Hair follicle dermal papilla cell (primary cell): ENCODE results near the gene WDR1. TPM values are rescaled to one million over a fixed set of nuclear protein-coding genes. Genes with fewer than 3 reads are reported as not detected.
A peak's percentile ranks its signal among the peaks of the same experiment; 100 is the strongest.

Experiments
- small RNA-seq: library from RNA; depleted of rRNA; stranded (forward); fragments of <200 nt; gene quantifications from one replicate; pipeline ENCODE3, GENCODE V24; 2012
- total RNA-seq: library from RNA; depleted of rRNA; stranded (reverse); fragments of >200 nt; gene quantifications from 2 replicates; pipeline ENCODE4 v1.2.3, GENCODE V29; 2012

WDR1 gene, protein sequence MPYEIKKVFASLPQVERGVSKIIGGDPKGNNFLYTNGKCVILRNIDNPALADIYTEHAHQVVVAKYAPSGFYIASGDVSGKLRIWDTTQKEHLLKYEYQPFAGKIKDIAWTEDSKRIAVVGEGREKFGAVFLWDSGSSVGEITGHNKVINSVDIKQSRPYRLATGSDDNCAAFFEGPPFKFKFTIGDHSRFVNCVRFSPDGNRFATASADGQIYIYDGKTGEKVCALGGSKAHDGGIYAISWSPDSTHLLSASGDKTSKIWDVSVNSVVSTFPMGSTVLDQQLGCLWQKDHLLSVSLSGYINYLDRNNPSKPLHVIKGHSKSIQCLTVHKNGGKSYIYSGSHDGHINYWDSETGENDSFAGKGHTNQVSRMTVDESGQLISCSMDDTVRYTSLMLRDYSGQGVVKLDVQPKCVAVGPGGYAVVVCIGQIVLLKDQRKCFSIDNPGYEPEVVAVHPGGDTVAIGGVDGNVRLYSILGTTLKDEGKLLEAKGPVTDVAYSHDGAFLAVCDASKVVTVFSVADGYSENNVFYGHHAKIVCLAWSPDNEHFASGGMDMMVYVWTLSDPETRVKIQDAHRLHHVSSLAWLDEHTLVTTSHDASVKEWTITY
- 422 and 539 TPM in 2 replicates for total RNA-seq

DNA sequence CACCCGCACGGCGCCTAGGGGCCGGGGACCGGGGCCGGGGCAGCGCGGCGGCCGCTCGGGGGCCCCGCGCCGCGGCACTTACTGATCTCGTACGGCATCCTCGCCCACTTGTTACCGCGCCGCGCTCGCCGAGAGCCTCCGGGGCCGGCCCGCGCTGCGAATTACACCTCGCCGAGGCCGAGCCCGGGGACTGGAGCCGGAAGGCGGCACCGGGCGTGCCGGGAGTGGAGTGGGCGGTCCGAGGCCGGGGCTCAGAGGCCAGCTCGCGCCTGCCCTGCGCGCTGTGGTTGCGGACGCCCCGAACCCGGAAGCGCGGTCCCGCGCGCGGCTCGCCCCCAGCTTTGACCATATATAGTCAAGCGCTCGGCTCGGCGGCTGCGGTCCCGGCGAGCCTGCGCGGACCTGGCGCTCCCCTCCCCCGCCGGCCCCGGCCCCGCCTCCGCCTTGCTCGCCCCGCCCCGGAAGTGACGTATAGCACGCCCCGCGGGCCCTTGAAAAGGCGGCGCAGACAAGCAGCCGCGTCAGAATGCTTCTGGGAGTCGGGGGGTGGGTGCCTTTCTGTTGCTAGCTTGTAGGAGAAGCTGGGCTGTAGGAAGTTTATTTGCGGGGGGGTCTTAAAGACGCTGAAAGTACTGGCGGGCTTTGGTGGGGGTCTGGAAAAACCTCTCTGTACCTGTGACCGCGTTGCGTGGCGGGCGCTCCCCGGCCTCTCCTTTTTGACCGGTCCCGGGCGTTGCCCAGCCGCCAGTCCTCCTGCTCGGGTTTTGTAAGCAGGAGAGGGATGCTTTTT lies at the start of gene WDR1:
Gene WDR1, minus strand, starts transcription at position 231 of the 790 bp plus-strand sequence. Its CDS starts 133 bp downstream, at position 98.

Small RNA genes within 50 kb of the gene (small RNA-seq; reads per million reads assigned to genes)
- not detected for gene AC093664.1
- gene MIR3138, result 0.77 reads per million, percentile 10 among the genes with 10 or more reads in this experiment
- gene RNA5SP155, result not detected

Other genes with a start within 250 kb of the WDR1 start
- 1.2 and 1.6 TPM in 2 replicates for gene SLC2A9, start 95.3 kb downstream of the WDR1 start, total RNA-seq